Spleen (tissue), 7 donors: Measurements from ENCODE around the gene ARL8B.

ENCODE experiments used
- CTCF ChIP-seq, 11 experiments: fragments of 200-600 bp in 7 of 11; fragments of 450-650 bp in 4 of 11; sonication (generic) in 4 of 11; IDR thresholded peaks in 8 of 11; conservative IDR thresholded peaks in 3 of 11; 1 replicate in 7 of 11; 2 replicates in 4 of 11; pipeline versions ENCODE4 v1.4.0 to v1.8.0; 2016 to 2021; ENCODE audit warnings: antibody characterized with exemption in 11 of 11, inconsistent platforms in 4 of 11, mild to moderate bottlenecking in 1 of 11
- POLR2A ChIP-seq, 3 donors: fragments of 450-650 bp; IDR thresholded peaks; one replicate each; pipeline ENCODE4 v1.5.1; 2017; ENCODE audit warnings: antibody characterized with exemption in 3 of 3, mild to moderate bottlenecking in 1 of 3
- donor health status: DM: no; HTN: no; CAD: no; lungs with moderate emphysema.
- donor health status: DM: no; HTN: no; CAD: no.
- donor health status: DM: no; HTN: no; CAD: no.

GRCh38 chr3:5184499-5184898 is 62.4 kb downstream of the ARL8B start:
- TF ChIP-seq CTCF (IDR thresholded peaks at IDR 0.05 in 8 of 11, conservative IDR thresholded peaks at IDR 0.05 in 3 of 11) (no peak), POLR2A (IDR thresholded peaks at IDR 0.05) (no peak)
